ENCODE results near the gene GPC6. TPM values are rescaled to one million over a fixed set of nuclear protein-coding genes. Genes with fewer than 3 reads are reported as not detected.

The GPC6 gene
- total and polyA plus RNA-seq, 2 donors (not counting 3 experiments of a cell fraction or from before 2014, with no cell fraction given), result 0.01 TPM; not detected in 1

DNA sequence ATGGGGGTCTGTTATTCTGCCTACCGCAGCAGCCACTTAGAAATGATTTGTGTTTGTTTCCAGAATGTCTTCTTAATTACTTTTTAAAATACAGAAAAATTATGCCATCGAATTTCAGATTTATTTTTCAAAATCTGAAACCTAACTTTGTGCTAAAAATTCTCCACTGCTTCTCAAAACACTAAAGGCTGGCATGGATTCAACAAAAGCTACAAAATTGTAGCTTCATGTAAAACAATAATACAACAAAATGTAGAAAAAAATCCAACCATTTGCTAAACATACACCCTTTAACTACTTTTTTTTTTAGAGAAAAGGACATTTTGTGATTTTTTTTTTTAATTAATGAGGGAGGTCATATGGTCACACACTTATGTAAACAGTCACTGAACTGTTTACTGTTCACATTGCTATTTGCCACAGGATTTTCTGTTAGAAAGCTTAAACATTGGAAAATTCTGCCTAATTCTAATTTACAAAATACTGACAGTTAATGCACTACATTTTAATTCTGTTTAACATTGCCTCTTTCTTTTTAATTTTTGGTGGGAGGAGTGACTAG lies 646.3 kb downstream of the GPC6 start:
- H3K9me1 ChIP-seq (replicated peaks; ENCODE audit: control insufficient read depth, extremely low read depth, insufficient read depth, low read length), result no peaks in the 10 kb centered on the region
- no TSS peak for BruUV-seq (replicated peaks)
- dilution Hi-C loops (cut with MboI; ENCODE audit: extremely low pct_ligation_motif_present, low sequenced_read_pairs) (no loop called here), intact Hi-C loops (cut with micrococcal nuclease) (no loop called here)
- no peak for TF ChIP-seq MYC (IDR thresholded peaks at IDR 0.05; ENCODE audit: low read depth, low read length)
- TF ChIP-seq, protein P1, sequence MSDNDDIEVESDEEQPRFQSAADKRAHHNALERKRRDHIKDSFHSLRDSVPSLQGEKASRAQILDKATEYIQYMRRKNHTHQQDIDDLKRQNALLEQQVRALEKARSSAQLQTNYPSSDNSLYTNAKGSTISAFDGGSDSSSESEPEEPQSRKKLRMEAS (IDR thresholded peaks at IDR 0.05; ENCODE audit: insufficient read depth, insufficient read length), result no peak
- no peak for TF ChIP-seq JUN (IDR thresholded peaks at IDR 0.05; ENCODE audit: borderline replicate concordance, insufficient read depth, insufficient read length, low read depth)
- TF ChIP-seq GATA2 (IDR thresholded peaks at IDR 0.05; ENCODE audit: insufficient read depth, insufficient read length, low read depth, low read length), result no peak
- TF ChIP-seq POLR2AphosphoS5 (IDR thresholded peaks at IDR 0.05; ENCODE audit: insufficient read depth, low read depth, low read length), result no peak
- TF ChIP-seq POLR2A (IDR thresholded peaks at IDR 0.05; ENCODE audit: low read depth, low read length), result no peak
- TF ChIP-seq EZH2 (IDR thresholded peaks at IDR 0.05; ENCODE audit: borderline replicate concordance, low read depth, low read length, severe bottlenecking), result no peak
- TF ChIP-seq, protein P2, sequence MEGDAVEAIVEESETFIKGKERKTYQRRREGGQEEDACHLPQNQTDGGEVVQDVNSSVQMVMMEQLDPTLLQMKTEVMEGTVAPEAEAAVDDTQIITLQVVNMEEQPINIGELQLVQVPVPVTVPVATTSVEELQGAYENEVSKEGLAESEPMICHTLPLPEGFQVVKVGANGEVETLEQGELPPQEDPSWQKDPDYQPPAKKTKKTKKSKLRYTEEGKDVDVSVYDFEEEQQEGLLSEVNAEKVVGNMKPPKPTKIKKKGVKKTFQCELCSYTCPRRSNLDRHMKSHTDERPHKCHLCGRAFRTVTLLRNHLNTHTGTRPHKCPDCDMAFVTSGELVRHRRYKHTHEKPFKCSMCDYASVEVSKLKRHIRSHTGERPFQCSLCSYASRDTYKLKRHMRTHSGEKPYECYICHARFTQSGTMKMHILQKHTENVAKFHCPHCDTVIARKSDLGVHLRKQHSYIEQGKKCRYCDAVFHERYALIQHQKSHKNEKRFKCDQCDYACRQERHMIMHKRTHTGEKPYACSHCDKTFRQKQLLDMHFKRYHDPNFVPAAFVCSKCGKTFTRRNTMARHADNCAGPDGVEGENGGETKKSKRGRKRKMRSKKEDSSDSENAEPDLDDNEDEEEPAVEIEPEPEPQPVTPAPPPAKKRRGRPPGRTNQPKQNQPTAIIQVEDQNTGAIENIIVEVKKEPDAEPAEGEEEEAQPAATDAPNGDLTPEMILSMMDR (IDR thresholded peaks at IDR 0.05; ENCODE audit: extremely low read depth in 1 of 2, insufficient read depth in 1 of 2, low read depth in 1 of 2, low read length in 2 of 2), result no peak
- TF ChIP-seq FOS (IDR thresholded peaks at IDR 0.05; ENCODE audit: borderline replicate concordance, insufficient read depth, low read length), result no peak
- no peak overlapping the region for H3K4me2 ChIP-seq (ENCODE audit: insufficient read depth, low read length)
- no peaks in the 10 kb centered on the region for H3K36me3 ChIP-seq (ENCODE audit: control insufficient read depth in 2 of 2, extremely low read depth in 1 of 2, insufficient read depth in 2 of 2, low read length in 2 of 2)
- CTCF ChIA-PET, result no interaction called here
- H3K79me2 ChIP-seq (ENCODE audit: control insufficient read depth, insufficient read depth, low read length), result no peaks in the 10 kb centered on the region
- no peak overlapping the region for H2AFZ ChIP-seq (ENCODE audit: low read depth, low read length)
- H3K27me3 ChIP-seq (ENCODE audit: control insufficient read depth in 2 of 2, insufficient read depth in 2 of 2, low read length in 2 of 2), result no peaks in the 10 kb centered on the region
- DNase-seq (ENCODE audit: low read depth, low spot score) (no peak), FAIRE-seq (no peak)
- no peaks in the 10 kb centered on the region for H4K20me1 ChIP-seq (replicated peaks; ENCODE audit: control insufficient read depth, extremely low read depth, insufficient read depth, low read length)
- no peak overlapping the region for H3K9ac ChIP-seq (replicated peaks; ENCODE audit: extremely low read depth, insufficient read depth, low read length)
- no peaks in the 10 kb centered on the region for H3K4me1 ChIP-seq (ENCODE audit: control insufficient read depth, extremely low read depth, insufficient read depth, low read length)
- no peak overlapping the region for H3K27ac ChIP-seq (ENCODE audit: insufficient read depth, low read depth, low read length)
- H3K4me3 ChIP-seq (replicated peaks in 1 of 3; ENCODE audit: insufficient read depth in 1 of 3, low read depth in 1 of 3, low read length in 3 of 3), result no peak overlapping the region
- no peaks in the 10 kb centered on the region for H3K9me3 ChIP-seq (replicated peaks; ENCODE audit: control insufficient read depth, insufficient read depth, low read length)
- POLR2A ChIA-PET, result no interaction called here

Data from endothelial cell of umbilical vein (primary cell).